HEK293 (cell line): ENCODE data around the gene SIM2.

Experiments used
- MYNN ChIP-seq: fragments of 450-650 bp; formaldehyde crosslinking; IDR thresholded peaks from 2 replicates; pipeline ENCODE4 v1.5.1; 2016; ENCODE audit warnings: missing biosample characterization, missing genetic modification characterization, borderline replicate concordance
- TF ChIP-seq, protein P1 (sequence below): fragments of 450-650 bp; formaldehyde crosslinking; IDR thresholded peaks from 2 replicates; pipeline ENCODE4 v1.5.1; 2016; ENCODE audit warnings: missing biosample characterization, missing genetic modification characterization

DNA sequence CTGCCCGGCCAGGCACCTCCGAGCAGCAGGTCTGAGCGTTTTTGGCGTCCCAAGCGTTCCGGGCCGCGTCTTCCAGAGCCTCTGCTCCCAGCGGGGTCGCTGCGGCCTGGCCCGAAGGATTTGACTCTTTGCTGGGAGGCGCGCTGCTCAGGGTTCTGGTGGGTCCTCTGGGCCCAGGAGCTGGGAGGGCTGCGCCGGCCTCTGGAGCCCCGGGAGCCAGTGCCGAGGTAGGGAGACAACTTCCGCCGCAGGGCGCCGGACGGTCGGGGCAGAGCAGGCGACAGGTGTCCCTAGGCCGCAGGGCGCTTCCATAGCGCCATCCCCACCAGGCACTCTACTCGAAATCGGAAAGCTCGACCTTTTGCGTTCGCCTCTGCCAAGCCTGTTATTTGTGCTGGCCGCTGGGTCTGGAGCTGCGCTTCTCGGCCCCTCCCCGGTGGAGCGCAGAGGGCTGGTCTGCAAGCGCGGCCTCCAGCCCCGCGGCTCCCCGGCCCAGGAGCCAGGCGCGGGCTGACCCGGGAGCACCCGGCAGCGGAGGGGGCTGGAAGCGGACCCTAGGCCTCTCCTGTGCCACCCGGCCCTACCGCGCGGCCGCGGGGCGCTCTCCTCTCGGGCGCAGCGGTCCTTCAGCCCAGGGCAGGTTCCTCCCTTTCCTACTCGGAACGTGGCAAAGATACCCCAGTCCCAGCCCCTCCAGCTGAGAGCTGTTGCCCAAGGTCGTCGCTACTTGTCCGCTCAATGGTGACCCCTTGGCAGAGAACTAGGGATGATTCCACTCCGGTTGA, 2.2 kb downstream of the SIM2 start:
- TF ChIP-seq, protein P1, sequence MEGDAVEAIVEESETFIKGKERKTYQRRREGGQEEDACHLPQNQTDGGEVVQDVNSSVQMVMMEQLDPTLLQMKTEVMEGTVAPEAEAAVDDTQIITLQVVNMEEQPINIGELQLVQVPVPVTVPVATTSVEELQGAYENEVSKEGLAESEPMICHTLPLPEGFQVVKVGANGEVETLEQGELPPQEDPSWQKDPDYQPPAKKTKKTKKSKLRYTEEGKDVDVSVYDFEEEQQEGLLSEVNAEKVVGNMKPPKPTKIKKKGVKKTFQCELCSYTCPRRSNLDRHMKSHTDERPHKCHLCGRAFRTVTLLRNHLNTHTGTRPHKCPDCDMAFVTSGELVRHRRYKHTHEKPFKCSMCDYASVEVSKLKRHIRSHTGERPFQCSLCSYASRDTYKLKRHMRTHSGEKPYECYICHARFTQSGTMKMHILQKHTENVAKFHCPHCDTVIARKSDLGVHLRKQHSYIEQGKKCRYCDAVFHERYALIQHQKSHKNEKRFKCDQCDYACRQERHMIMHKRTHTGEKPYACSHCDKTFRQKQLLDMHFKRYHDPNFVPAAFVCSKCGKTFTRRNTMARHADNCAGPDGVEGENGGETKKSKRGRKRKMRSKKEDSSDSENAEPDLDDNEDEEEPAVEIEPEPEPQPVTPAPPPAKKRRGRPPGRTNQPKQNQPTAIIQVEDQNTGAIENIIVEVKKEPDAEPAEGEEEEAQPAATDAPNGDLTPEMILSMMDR (tag by site-specific recombination) = peak; percentile 79
- no peak for TF ChIP-seq MYNN (tag by site-specific recombination)
